Natural killer cell (primary cell): ENCODE measurements around the gene RPS19. TPM values are rescaled to one million over a fixed set of nuclear protein-coding genes. Genes with fewer than 3 reads are reported as not detected.

Source experiments
- ATAC-seq, 3 donors: fragments of 150-1000 bp in 2 of 3; fragments of 200-7000 bp in 1 of 3; cut with Tn5 transposase; 1 replicate in 1 of 3; 2 replicates in 2 of 3; pipeline ENCODE4 v1.10.0; 2021; ENCODE audit warnings: mild to moderate bottlenecking in 2 of 3, moderate library complexity in 2 of 3
- DNase-seq, 2 donors: peaks; one replicate each; pipeline versions ENCODE4 v3.0.0 to v3.0.0-alpha.2; 2013 to 2021; ENCODE audit warnings: mixed read lengths in 1 of 2
- H3K27ac ChIP-seq: one replicate; pipeline ENCODE4 v1.5.1; 2013; ENCODE audit warnings: mild to moderate bottlenecking, low read length
- H3K27me3 ChIP-seq: one replicate; pipeline ENCODE4 v1.6.1; 2013; ENCODE audit warnings: low read length; ENCODE audit not compliant: control insufficient read depth, insufficient read depth
- H3K36me3 ChIP-seq: one replicate; pipeline ENCODE4 v1.6.1; 2013; ENCODE audit warnings: low read length; ENCODE audit not compliant: control insufficient read depth, insufficient read depth
- H3K4me1 ChIP-seq: one replicate; pipeline ENCODE4 v1.6.1; 2013; ENCODE audit warnings: low read length; ENCODE audit not compliant: control insufficient read depth, insufficient read depth
- H3K4me3 ChIP-seq: one replicate; pipeline ENCODE4 v1.5.1; 2013; ENCODE audit warnings: low read length
- H3K9me3 ChIP-seq: one replicate; pipeline ENCODE4 v1.6.1; 2013; ENCODE audit warnings: low read length; ENCODE audit not compliant: control insufficient read depth, insufficient read depth
- H3K27ac Mint-ChIP-seq, 2 donors: one replicate each; pipeline ENCODE4 v1.8.0; 2022; ENCODE audit warnings: mild to moderate bottlenecking in 2 of 2, mixed read lengths in 2 of 2, moderate library complexity in 1 of 2
- H3K27me3 Mint-ChIP-seq, 2 donors: one replicate each; pipeline ENCODE4 v1.8.0; 2022; ENCODE audit warnings: low read depth in 2 of 2, mixed read lengths in 2 of 2
- H3K36me3 Mint-ChIP-seq: one replicate; pipeline ENCODE4 v1.8.0; 2022; ENCODE audit warnings: mixed read lengths
- H3K4me1 Mint-ChIP-seq, 2 donors: one replicate each; pipeline ENCODE4 v1.8.0; 2022; ENCODE audit warnings: mixed read lengths in 2 of 2
- H3K4me3 Mint-ChIP-seq: one replicate; pipeline ENCODE4 v1.8.0; 2022; ENCODE audit warnings: mild to moderate bottlenecking, moderate library complexity, mixed read lengths
- H3K9me3 Mint-ChIP-seq, 2 donors: one replicate each; pipeline ENCODE4 v1.8.0; 2022; ENCODE audit warnings: mixed read lengths in 2 of 2
- WGBS: methylation state at CpG from one replicate; pipeline ENCODE4 v1.1.7; 2013; ENCODE audit warnings: missing lambda C conversion rate; ENCODE audit not compliant: insufficient coverage; 5-methylcytosine and 5-hydroxymethylcytosine counted together
- intact Hi-C: fragments of 100-400 bp; cut with micrococcal nuclease; formaldehyde crosslinking; loops from one replicate; pipeline ENCODE4 v1.14.2; 2022
- total RNA-seq, 4 donors: library from RNA; stranded (reverse); fragments of 120-200 nt in 1 of 4; gene quantifications; one replicate each; pipeline versions ENCODE4 v1.2.3 to v1.2.4, GENCODE V29; 2013 to 2022
- TF ChIP-seq, protein P1 (sequence below): fragments of 200-600 bp; IDR thresholded peaks from one replicate; pipeline ENCODE4 v1.8.0; 2022; ENCODE audit warnings: antibody characterized with exemption

RPS19 gene
- total RNA-seq, 3 donors from 2014 or later (not counting 1 experiment from before 2014, with no cell fraction given) = 1,358 to 1,814 (median 1,709) TPM

- H3K4me3 Mint-ChIP-seq = no peak overlapping the region
- WGBS = 91% methylated on average over 3 of the region's 3 CpGs
- H3K27ac ChIP-seq = no peak overlapping the region
These were observed 6.2 kb downstream of the RPS19 start for GRCh38 chr19:41866284-41866683.

DNA sequence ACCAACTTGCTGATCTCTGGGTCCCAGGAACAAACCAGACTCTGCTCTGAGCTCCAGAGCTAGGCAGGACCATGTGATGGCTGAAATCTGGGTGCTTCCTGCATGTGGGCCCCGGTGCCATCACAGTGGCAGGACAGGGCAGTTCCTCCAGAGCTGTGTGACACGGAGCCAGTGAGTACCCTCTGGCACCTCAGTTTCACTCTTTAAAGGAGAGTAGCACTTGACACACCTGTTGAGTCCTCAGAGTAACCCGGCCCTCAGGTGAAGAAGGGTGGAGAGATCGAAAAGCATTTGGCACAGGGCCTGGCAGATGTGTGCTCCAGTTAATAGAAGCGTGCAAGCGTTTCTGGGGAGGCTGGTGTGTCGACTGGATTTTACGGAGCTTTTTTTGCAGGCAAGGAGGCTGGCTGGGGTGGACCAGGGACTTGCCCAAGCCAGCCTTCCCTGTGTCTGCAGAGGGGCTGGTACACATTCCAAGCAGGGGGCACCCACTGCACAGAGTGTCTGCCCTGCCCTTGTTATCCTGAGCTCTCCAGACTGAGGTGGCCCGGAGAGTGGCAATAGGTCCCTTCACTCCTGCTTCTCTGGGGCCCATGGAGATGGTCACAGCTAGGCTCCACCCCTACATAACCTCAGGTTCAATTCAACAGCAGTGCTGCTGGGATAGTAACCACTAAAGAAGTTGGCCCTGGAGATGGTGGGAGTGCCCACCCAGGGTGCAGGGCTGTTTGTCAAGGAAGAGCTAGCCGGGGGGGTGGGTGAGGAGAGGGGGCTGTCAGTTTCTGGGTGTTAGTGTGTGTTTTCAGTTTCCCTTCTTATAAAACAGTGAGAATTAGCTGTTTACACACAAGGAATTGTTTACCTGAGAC lies 8.3 kb downstream of the RPS19 start:
- H3K9me3 ChIP-seq = no peaks in the 10 kb centered on the region
- intact Hi-C loops = no loop called here
- no peak for ATAC-seq
- Mint-ChIP-seq H3K27ac (peak overlapping the region; percentile 51 to 52), H3K4me1 (peaks cover 36 to 57% of the 10 kb centered on the region in 2 donors), H3K4me3 (no peak overlapping the region), H3K27me3 (no peaks in the 10 kb centered on the region), H3K36me3 (no peaks in the 10 kb centered on the region), H3K9me3 (no peaks in the 10 kb centered on the region)
- DNase-seq = no peak
- TF ChIP-seq, protein P1, sequence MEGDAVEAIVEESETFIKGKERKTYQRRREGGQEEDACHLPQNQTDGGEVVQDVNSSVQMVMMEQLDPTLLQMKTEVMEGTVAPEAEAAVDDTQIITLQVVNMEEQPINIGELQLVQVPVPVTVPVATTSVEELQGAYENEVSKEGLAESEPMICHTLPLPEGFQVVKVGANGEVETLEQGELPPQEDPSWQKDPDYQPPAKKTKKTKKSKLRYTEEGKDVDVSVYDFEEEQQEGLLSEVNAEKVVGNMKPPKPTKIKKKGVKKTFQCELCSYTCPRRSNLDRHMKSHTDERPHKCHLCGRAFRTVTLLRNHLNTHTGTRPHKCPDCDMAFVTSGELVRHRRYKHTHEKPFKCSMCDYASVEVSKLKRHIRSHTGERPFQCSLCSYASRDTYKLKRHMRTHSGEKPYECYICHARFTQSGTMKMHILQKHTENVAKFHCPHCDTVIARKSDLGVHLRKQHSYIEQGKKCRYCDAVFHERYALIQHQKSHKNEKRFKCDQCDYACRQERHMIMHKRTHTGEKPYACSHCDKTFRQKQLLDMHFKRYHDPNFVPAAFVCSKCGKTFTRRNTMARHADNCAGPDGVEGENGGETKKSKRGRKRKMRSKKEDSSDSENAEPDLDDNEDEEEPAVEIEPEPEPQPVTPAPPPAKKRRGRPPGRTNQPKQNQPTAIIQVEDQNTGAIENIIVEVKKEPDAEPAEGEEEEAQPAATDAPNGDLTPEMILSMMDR = no peak
- H3K4me1 ChIP-seq = peaks cover 76% of the 10 kb centered on the region
- peak overlapping the region; percentile 11 for H3K27ac ChIP-seq
- H3K27me3 ChIP-seq = no peaks in the 10 kb centered on the region
- peaks cover 53% of the 10 kb centered on the region for H3K36me3 ChIP-seq
- no peak overlapping the region for H3K4me3 ChIP-seq
- WGBS = 87% methylated on average over 10 of the region's 10 CpGs

More at GRCh38 chr19:41866284-41866683, 6.2 kb downstream of the RPS19 start:
- Mint-ChIP-seq H3K27me3 (no peaks in the 10 kb centered on the region), H3K27ac (peak overlapping the region; percentile 31 to 36), H3K36me3 (no peaks in the 10 kb centered on the region), H3K9me3 (no peaks in the 10 kb centered on the region), H3K4me1 (peaks cover 35 to 57% of the 10 kb centered on the region in 2 donors)
- TF ChIP-seq, protein P1 = no peak
- ATAC-seq (no peak), DNase-seq (no peak)
- Histone ChIP-seq H3K4me1 (peaks cover 76% of the 10 kb centered on the region), H3K36me3 (peaks cover 72% of the 10 kb centered on the region), H3K27me3 (no peaks in the 10 kb centered on the region), H3K4me3 (no peak overlapping the region), H3K9me3 (no peaks in the 10 kb centered on the region)
- intact Hi-C loops = no loop called here

GRCh38 chr19:41868989-41869300 lies 8.9 kb downstream of the RPS19 start:
- Mint-ChIP-seq H3K27ac (peak overlapping the region; percentile 23 to 52), H3K36me3 (no peaks in the 10 kb centered on the region), H3K27me3 (no peaks in the 10 kb centered on the region), H3K9me3 (no peaks in the 10 kb centered on the region), H3K4me1 (peaks cover 32 to 55% of the 10 kb centered on the region in 2 donors), H3K4me3 (no peak overlapping the region)
- Histone ChIP-seq H3K4me1 (peaks cover 77% of the 10 kb centered on the region), H3K4me3 (no peak overlapping the region), H3K27me3 (no peaks in the 10 kb centered on the region), H3K27ac (no peak overlapping the region), H3K36me3 (peaks cover 47% of the 10 kb centered on the region), H3K9me3 (no peaks in the 10 kb centered on the region)
- no peak for ATAC-seq
- TF ChIP-seq, protein P1 = no peak
- 96% methylated on average over 12 of the region's 12 CpGs for WGBS
- DNase-seq = no peak
- intact Hi-C loops = no loop called here
